GM18502 (cell line): Measurements from ENCODE around the gene ACBD4.

Experiments used
- ATAC-seq: cut with Tn5 transposase; IDR thresholded peaks from one replicate; pipeline ENCODE4 v1.9.1; 2021; ENCODE audit warnings: mild to moderate bottlenecking; ENCODE audit not compliant: unreplicated experiment, poor library complexity

The ACBD4 gene, protein sequence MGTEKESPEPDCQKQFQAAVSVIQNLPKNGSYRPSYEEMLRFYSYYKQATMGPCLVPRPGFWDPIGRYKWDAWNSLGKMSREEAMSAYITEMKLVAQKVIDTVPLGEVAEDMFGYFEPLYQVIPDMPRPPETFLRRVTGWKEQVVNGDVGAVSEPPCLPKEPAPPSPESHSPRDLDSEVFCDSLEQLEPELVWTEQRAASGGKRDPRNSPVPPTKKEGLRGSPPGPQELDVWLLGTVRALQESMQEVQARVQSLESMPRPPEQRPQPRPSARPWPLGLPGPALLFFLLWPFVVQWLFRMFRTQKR

DNA sequence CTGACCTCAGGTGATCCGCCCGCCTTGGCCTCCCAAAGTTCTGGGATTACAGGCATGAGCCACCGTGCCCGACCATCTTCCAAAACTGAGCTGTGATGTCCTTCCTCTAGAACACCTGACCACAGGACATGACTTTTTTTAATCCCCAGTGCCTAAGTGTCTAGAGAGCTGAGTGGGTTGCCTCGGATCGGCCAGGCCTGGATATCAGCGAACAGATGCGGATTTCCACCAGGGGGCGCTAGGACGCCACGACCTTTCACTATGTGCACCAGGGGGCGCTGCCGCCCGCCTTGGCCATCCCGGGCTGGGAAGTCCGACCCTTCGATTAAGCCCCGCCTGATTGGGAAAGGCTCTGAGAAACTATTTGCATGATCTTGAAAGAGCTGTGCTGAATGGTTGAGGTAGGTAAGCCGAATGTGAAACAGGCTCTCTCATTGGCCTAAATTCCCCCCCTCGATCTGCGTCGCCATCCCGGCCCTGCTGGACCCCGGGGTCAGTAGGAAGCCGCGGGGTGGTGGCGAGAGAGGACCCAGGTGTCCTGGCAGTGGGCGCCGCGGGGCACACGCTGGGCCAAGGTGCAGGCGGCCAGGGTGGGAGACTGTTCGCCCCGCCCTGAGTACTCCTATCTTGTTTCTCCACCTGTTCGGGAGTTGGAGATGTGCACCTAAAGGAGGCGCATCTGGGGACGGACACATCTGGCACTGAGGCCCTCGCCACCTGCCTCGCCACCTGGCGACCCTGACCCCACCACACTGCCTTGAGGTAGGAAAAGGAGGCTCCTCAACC, at the start of gene ACBD4:
TSS of gene ACBD4 (plus strand) at position 496 of the 786 bp plus-strand sequence. CDS start 458 bp downstream, outside the sequence.
- ATAC-seq, result peak; percentile 75

DNA sequence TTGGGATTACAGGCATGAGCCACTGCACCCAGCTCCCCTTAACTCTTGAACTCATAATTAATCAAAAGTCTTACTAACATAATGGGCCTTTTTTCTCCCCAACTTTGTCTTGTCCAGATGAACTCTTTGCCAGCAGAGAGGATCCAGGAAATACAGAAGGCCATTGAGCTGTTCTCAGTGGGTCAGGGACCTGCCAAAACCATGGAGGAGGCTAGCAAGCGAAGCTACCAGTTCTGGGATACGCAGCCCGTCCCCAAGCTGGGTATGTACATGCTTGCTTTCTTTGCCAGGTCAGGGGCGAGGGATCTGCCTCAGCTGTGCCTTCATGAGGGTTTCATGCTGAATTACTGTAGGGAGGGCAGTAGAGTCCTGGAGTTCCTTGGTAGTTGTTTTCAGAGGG, 49.1 kb upstream of the ACBD4 start:
- no peak for ATAC-seq

DNA sequence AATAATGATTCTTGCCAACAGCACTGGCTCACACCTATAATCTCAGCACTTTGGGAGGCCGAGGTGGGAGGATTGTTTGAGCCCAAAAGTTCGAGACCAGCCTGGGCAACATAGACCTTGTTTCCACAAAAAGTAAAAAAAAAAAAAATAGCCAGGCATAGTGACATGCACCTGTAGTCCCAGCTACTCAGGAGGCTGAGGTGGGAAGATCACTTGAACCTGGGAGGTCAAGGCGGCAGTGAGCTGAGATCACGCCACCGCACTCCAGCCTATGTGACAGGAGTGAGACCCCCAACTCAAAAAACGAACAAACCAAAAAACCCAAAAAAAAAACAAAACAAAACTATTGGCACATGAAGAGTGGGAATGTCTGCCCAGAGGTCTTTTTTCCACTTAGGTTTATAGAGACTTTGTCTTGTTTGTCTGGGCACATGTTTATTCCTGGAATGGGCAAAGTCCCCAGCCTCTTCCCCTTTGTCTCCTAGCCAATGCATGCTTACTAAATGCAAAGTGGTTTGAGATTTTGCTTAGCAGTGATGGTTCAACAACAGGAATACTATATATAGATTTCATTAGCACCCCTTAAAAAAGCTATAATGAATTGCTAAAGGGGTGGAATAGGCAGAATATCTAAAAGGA, 48.5 kb upstream of the ACBD4 start:
- ATAC-seq, result no peak

DNA sequence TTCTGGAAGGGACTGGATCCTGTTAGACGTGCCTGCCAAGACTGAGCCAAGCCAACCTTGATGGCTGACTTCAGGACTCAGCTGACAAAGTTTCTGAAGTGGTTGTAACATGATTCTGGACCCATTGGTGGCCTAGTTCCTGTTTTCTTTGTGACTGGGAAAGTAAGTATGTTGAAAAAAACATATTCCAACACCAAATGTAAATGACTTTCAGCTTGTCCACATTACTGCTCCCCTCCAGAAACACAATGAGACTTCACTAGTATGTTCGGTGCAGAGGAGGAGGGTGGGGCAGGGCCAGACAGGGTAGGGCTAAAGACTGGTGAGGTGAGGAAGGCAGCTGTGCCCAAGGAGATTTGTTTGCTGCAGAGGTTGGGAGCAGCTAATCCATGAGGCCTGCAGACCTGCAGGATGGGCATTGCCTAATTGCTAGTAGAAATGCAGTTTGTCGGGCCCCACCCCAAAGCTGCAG, 47.9 kb upstream of the ACBD4 start:
- no peak for ATAC-seq

DNA sequence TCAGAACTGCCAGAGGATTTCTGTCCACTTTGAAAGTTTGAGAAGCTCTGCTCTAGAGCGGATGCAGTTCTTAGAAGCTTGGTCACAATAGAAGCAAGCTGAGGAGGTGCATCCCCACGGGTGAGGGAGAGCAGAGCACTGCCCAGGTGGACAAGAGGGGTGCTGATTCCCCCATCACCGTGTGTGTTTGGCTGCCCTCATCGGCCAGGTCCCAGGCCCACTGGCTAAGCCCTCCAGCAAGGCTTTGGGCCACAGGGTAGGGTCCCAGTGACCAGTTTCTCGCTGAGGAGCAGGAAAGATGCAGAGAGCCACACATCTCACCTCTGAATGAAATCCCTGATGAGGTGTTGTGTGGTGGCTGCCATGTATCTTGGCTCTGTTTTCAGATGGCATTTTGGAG, 47.5 kb upstream of the ACBD4 start:
- ATAC-seq, result no peak

DNA sequence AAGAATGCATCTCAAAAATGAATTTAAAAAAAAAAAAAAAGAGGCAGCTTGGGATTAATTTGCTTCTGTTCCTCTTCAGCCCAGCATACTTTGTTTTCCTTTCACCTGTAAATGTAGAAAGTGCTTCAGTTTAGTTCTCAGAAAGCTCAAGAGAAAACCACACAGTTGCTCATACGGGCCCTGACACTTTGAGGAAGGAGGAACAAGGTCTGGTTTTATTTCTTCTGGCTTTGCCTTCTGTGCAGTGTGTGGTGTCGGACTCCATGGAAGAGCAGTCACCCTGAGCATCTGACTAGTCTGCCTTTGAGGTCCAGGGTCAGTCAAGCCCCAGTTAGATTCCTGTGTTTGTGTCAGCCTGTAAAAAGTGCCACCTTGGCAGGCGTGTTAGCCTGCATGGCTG, 46.7 kb upstream of the ACBD4 start:
- no peak for ATAC-seq

DNA sequence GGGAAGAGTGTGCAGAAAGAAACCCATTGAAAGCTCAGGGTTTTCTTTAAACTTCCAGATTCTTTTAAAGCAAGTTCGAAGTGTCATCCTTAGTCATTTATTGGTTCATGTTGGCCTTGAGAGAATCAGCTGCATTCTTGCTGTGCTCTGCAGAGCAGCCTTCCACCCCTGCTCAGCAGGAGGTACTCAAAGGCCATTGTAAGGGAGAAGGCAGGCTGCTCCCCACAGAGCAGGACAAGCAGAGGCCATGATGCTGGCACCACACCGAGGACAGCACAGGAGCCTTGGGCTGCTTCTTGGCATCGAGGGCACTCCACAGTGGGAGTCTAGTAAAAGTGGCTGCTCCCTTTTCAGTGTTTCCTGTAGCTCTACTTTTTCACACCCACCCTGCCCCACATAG, 44.8 kb upstream of the ACBD4 start:
- no peak for ATAC-seq

DNA sequence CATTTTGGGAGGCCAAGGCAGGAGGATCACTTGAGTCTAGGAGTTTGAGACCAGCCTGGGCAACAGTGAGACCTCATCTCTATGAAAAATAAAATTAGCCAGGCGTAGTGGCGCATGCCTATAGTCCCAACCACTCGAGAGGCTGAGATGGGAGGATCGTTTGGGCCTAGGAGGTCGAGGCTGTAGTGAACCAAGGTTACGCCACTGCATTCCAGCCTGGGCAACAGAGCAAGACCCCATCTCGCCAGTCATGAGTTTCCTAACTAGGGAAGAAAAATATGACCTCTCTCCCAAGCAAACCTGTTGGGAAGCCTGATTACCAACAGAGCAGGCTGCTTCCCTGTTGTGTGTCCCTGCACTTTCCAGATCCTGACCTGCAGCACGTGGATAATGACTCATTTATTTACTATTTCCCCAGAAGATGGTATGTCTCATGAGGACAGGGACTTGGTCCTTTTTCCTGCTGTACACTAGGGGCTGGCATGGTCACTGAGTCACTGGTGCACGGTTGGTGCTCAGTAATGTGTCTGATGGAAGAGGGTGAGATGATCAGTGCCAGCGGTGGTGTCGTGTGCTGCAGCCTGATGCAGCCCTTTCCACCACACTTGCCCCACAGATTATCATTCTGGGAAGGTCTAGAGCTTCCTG, 43.6 kb upstream of the ACBD4 start:
- no peak for ATAC-seq

DNA sequence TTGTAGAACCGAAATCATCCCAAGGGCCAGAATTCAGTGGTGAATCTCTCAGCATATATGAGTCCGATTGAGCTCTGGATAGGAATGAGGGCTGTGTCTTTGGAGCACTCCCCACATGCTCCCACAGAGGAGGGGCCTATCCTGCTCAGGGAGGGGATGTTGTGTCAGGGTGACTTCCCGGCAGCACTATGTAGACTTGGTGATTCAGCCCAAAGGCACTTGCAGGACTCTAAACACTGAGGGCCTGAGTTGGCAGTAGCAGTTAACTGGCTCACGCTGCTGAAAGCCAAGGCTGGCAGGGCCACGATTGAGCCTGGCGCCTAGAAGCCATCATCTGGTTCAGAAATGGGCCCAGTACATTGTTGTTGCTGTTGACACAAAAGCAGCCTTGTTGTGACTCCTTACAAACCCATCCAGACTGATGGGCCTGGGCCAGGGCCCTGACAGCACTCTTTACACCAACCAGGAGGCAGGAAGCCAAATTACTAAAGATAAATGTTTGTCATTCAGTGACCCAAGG, 42.5 kb upstream of the ACBD4 start:
- no peak for ATAC-seq

DNA sequence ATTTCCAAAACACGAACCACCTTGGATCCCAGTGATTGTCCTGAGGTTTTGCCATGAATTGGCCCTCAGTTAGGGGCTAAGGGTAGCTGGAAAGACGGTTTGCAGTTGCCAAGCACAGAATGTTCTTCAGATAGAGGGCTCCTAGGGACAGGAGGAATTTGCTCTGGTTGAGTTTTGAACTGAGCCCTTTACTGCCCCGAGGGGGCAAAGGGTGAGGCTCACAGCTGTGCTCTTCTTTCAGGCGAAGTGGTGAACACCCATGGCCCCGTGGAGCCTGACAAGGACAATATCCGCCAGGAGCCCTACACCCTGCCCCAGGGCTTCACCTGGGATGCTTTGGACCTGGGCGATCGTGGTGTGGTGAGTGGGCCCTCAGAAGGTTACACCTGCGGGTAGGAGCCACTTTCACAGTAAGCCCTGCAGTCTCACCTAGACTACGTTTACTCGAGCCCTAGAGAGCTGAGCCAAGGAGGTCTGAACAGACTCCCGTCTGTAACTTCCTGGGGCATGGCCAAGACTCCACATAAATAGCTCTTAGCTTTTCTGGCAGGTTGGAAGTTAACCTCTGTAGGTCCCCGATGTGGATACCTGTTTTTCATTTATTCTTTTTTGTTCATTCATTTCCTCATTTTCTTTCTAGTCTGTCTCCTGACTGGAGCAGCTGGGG, 41.9 kb upstream of the ACBD4 start:
- no peak for ATAC-seq

DNA sequence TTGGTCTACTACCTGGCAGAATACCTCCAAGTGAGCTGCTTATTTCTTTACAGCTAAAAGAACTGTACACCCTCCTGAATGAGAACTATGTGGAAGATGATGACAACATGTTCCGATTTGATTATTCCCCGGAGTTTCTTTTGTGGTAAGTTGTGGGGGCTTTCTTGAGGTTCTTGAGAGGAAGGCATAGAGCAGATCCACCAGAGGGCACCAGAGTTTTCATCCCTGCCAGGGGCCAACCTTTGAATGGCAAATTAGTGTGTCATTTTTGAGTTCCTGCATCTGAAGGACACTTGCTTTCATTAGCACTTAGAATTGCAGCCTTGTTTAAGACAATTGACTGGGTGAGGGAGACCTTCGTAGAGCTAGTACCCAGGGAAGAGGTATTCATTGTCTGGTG, 39.3 kb upstream of the ACBD4 start:
- ATAC-seq, result no peak

DNA sequence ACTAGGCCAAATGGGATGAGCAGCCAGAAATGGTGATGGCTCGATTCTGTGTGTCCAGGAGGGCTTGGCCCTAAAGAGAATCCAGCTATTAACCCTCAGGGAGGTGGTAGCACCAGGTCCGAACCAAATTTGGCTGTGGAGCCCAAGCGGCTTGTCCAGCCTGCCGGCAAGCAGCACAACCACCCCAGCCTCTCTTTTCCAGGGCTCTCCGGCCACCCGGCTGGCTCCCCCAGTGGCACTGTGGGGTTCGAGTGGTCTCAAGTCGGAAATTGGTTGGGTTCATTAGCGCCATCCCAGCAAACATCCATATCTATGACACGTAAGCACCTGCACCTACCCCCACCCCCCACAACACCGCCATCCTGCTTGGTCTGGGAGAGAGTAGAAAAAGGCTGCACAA, 38.6 kb upstream of the ACBD4 start:
- ATAC-seq, result no peak

DNA sequence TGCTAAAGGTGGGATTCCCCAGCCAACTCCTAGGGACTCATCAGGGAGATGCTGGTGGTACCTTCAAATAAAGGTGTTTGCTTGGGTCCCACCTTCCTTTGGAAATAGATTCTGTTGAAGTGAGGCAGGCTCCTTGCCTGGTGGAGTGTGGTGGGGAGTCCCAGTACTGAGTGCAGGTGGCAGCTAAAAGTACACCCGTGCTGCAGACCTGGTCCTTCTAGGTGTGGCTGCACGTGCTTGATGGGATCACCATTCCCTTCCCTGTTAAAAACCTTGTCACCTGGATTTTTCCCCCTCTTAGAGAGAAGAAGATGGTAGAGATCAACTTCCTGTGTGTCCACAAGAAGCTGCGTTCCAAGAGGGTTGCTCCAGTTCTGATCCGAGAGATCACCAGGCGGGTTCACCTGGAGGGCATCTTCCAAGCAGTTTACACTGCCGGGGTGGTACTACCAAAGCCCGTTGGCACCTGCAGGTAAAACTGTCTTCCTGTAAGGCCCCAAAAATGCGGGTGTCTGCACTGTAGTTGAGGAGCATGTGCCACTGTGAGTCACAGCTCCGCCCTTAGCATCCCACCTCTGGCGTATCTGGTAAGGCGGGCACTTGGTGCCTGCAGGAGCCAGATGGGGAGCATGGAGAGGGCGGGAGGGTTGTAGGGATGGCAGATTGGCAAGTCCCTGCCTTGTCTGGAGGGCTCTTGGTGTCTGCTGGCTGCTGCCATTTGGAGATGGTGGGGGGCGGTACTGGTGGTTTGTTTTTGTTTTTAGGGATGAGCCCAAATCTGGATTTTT, 37.2 kb upstream of the ACBD4 start:
- ATAC-seq, result no peak

DNA sequence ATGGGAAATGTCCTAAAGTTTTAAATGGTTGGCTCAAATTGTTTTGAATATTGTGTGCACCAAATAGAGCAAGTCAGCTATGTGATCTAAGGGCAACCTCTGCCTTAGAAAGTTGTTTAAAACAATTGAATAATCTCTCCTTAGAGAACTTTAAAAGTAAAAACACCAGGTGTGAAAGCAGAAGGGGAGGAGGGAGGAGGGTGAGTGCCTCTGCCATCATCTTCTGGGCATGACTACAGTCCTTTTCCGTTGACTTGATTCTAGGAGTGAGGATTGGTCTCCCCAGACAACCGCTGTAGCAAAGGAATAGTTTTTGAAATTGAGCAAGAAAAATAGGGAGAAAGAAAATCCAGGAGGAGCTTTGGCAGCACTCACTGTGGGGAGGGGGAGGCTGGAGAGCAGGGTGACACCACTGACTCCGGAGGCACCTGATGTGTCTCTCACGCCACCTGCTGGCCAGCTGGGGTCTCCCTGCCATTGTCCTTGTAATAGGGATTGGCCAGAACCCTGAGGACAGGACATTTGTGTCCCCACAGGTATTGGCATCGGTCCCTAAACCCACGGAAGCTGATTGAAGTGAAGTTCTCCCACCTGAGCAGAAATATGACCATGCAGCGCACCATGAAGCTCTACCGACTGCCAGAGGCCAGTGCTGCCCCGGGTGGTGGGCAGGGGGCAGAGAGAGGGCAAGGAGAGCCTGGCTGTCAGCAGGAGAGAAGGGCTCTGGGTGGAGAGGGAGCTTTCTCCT, 36.4 kb upstream of the ACBD4 start:
- no peak for ATAC-seq

DNA sequence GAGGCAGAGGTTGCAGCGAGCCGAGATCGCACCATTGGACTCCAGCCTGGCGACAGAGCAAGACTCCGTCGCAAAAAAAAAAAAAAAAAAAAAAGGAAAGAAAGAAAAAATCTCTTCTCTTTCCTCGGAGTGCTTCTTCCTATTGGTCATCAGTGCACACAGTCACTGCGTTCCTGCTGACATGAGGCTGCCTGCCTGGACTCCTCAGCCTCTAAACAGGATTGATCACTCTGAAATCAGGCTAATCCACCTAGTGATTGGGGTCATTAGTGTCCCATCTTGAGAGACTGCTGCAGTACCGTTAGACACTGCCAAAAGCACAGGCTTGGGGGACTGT, 34.0 kb upstream of the ACBD4 start:
- no peak for ATAC-seq

DNA sequence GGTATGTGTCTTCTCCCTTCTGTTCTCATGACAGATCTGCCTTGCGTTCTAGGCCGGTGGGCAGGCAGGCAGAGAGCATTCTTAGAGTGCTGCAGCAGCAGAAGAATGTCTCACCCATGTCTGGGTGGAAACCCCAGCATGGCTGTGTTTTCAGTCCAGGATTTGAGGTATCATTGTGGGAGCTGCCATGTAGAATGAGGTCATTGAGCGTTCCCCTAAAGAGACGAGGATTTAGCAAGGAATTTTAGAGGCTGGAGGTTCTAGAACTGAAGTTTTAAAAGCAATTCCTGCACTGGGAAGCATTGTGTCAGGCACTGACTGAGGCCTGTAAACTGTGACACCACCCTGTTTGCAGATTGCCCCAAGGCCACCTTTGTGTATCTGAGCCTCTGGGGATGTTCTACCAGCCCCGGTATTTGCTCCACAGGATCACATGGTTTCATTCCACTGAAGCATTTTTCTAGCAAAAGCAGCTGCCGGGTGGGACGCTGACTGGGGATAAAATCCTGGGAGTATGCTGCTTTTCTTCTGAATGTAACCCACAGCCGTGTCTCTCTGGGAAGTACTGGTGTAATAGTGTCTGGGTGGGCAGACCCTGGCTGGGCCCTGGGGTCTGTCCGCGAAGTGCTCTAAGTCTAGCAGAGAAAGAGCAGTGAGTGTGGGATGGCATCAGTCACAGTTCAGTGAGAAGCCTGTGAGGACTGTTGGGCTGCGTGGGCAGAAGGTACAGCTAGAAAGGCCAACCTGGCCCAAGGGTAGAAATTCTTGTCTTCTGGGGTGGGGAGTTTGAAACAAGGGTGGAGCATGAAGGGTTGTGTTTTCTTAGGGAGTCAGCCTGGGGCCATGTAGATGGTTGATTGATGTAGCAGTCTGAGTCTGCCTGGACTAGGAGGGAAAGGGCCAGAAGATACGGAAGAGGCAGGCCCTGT, 33.3 kb upstream of the ACBD4 start:
- ATAC-seq, result no peak

DNA sequence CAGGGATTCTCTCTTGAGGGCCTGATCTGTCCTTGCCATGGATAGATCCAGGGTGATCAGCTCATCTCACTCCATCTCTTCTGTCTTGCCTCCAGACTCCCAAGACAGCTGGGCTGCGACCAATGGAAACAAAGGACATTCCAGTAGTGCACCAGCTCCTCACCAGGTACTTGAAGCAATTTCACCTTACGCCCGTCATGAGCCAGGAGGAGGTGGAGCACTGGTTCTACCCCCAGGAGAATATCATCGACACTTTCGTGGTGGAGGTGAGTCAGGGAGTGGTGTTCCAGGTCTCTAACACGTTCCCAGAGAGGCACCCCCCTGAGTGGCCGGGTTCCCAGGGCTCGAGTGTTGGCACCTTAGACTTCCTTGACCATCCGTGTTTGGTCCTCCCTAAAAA, 32.6 kb upstream of the ACBD4 start:
- no peak for ATAC-seq
